GM23338 (cell line): ENCODE measurements around the gene LITAF.

Source experiments
- EZH2 ChIP-seq: fragments of 200-600 bp; sonication (generic); IDR thresholded peaks from one replicate; pipeline ENCODE4 v1.8.0; 2017; ENCODE audit warnings: antibody characterized with exemption, mild to moderate bottlenecking, low read depth; ENCODE audit not compliant: unreplicated experiment
- TF ChIP-seq, protein P1 (sequence below), 2 experiments: fragments of 200-600 bp in 1 of 2; sonication (generic) in 1 of 2; conservative IDR thresholded peaks; 2 replicates each; pipeline versions ENCODE4 v1.5.1 to v1.6.1; 2016 to 2017; ENCODE audit warnings: antibody characterized with exemption in 2 of 2, low read depth in 2 of 2, mild to moderate bottlenecking in 2 of 2, moderate library complexity in 1 of 2
- TF ChIP-seq, protein P2 (sequence below): IDR thresholded peaks from one replicate; pipeline ENCODE4 v1.6.1; 2018; ENCODE audit warnings: antibody characterized with exemption; ENCODE audit not compliant: unreplicated experiment

DNA sequence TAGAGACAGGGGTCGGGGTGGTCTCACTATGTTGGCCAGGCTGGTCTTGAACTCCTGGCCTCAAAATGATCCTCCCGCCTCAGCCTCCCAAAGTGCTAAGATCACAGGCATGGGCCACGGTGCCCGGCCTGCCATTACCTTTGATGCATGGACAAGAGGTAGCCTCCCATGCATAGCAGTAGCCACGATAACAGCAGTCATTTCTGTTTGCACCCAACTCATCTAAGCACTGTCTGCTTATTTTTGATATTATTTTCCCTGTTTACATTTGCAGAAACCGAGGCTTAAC lies 44.0 kb upstream of the LITAF start:
- TF ChIP-seq, protein P1, sequence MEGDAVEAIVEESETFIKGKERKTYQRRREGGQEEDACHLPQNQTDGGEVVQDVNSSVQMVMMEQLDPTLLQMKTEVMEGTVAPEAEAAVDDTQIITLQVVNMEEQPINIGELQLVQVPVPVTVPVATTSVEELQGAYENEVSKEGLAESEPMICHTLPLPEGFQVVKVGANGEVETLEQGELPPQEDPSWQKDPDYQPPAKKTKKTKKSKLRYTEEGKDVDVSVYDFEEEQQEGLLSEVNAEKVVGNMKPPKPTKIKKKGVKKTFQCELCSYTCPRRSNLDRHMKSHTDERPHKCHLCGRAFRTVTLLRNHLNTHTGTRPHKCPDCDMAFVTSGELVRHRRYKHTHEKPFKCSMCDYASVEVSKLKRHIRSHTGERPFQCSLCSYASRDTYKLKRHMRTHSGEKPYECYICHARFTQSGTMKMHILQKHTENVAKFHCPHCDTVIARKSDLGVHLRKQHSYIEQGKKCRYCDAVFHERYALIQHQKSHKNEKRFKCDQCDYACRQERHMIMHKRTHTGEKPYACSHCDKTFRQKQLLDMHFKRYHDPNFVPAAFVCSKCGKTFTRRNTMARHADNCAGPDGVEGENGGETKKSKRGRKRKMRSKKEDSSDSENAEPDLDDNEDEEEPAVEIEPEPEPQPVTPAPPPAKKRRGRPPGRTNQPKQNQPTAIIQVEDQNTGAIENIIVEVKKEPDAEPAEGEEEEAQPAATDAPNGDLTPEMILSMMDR (conservative IDR thresholded peaks at IDR 0.05; ENCODE audit: low read depth in 2 of 2) = no peak
- TF ChIP-seq EZH2 = no peak
- TF ChIP-seq, protein P2, sequence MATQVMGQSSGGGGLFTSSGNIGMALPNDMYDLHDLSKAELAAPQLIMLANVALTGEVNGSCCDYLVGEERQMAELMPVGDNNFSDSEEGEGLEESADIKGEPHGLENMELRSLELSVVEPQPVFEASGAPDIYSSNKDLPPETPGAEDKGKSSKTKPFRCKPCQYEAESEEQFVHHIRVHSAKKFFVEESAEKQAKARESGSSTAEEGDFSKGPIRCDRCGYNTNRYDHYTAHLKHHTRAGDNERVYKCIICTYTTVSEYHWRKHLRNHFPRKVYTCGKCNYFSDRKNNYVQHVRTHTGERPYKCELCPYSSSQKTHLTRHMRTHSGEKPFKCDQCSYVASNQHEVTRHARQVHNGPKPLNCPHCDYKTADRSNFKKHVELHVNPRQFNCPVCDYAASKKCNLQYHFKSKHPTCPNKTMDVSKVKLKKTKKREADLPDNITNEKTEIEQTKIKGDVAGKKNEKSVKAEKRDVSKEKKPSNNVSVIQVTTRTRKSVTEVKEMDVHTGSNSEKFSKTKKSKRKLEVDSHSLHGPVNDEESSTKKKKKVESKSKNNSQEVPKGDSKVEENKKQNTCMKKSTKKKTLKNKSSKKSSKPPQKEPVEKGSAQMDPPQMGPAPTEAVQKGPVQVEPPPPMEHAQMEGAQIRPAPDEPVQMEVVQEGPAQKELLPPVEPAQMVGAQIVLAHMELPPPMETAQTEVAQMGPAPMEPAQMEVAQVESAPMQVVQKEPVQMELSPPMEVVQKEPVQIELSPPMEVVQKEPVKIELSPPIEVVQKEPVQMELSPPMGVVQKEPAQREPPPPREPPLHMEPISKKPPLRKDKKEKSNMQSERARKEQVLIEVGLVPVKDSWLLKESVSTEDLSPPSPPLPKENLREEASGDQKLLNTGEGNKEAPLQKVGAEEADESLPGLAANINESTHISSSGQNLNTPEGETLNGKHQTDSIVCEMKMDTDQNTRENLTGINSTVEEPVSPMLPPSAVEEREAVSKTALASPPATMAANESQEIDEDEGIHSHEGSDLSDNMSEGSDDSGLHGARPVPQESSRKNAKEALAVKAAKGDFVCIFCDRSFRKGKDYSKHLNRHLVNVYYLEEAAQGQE = no peak
